HepG2 (cell line): ENCODE results near the gene AGER. TPM values are rescaled to one million over a fixed set of nuclear protein-coding genes. Genes with fewer than 3 reads are reported as not detected.

ENCODE experiments used
- ATF7-NPFF ChIP-seq: sonication (generic); formaldehyde crosslinking; IDR thresholded peaks from 2 replicates; pipeline ENCODE4 v1.8.1; 2023; ENCODE audit warnings: mild to moderate bottlenecking, low read depth, missing genetic modification reagents, moderate library complexity
- DNMT3B ChIP-seq: conservative IDR thresholded peaks from 2 replicates; pipeline ENCODE4 v1.6.1; 2016; ENCODE audit warnings: missing biosample characterization, control low read depth
- FOSL2 ChIP-seq: sonication (generic); formaldehyde crosslinking; IDR thresholded peaks from 2 replicates; pipeline ENCODE4 v1.4.0; 2020; ENCODE audit warnings: missing genetic modification reagents
- GATAD1 ChIP-seq: IDR thresholded peaks from 2 replicates; pipeline ENCODE4 v1.6.1; 2016; ENCODE audit warnings: missing genetic modification reagents, missing compliant biosample characterization
- HOXA3 ChIP-seq: sonication (generic); formaldehyde crosslinking; IDR thresholded peaks from 2 replicates; pipeline ENCODE4 v1.5.0; 2020; ENCODE audit warnings: missing genetic modification reagents
- MBNL3 ChIP-seq: fragments of 250-450 bp; sonication (Bioruptor Pico); conservative IDR thresholded peaks from 2 replicates; pipeline ENCODE4 v1.8.0; 2022; ENCODE audit warnings: mild to moderate bottlenecking, inconsistent platforms
- NPAS2 ChIP-seq: sonication (generic); formaldehyde crosslinking; IDR thresholded peaks from 2 replicates; pipeline ENCODE4 v1.8.0; 2022; ENCODE audit warnings: mild to moderate bottlenecking, missing genetic modification reagents, borderline replicate concordance
- NR3C1 ChIP-seq: sonication (generic); formaldehyde crosslinking; IDR thresholded peaks from 2 replicates; pipeline ENCODE4 v1.4.0; 2020; ENCODE audit warnings: missing genetic modification reagents
- SMYD3 ChIP-seq: sonication (generic); formaldehyde crosslinking; IDR thresholded peaks from 2 replicates; pipeline ENCODE4 v1.8.1; 2023; ENCODE audit warnings: mild to moderate bottlenecking, missing genetic modification reagents
- TCF7L2 ChIP-seq: IDR thresholded peaks from 2 replicates; pipeline ENCODE4 v1.6.1; 2011; ENCODE audit warnings: mild to moderate bottlenecking, low read depth, low read length, moderate library complexity
- ZBTB21 ChIP-seq: sonication (generic); formaldehyde crosslinking; IDR thresholded peaks from 2 replicates; pipeline ENCODE4 v1.4.0; 2020; ENCODE audit warnings: missing genetic modification reagents
- ZBTB8A ChIP-seq: sonication (generic); formaldehyde crosslinking; IDR thresholded peaks from 2 replicates; pipeline ENCODE4 v1.4.0; 2020; ENCODE audit warnings: mild to moderate bottlenecking, low read depth, missing genetic modification reagents, borderline replicate concordance
- ZMYM3 ChIP-seq: sonication (generic); formaldehyde crosslinking; IDR thresholded peaks from 2 replicates; pipeline ENCODE4 v1.5.1; 2020; ENCODE audit warnings: mild to moderate bottlenecking, missing genetic modification reagents
- ZNF260 ChIP-seq: sonication (generic); formaldehyde crosslinking; IDR thresholded peaks from 2 replicates; pipeline ENCODE4 v1.4.0; 2020; ENCODE audit warnings: missing genetic modification reagents, low read depth, mild to moderate bottlenecking, borderline replicate concordance
- ZNF335 ChIP-seq: sonication (generic); formaldehyde crosslinking; IDR thresholded peaks from 2 replicates; pipeline ENCODE4 v1.4.0; 2020; ENCODE audit warnings: missing genetic modification reagents
- ZNF354B ChIP-seq: sonication (generic); formaldehyde crosslinking; IDR thresholded peaks from 2 replicates; pipeline ENCODE4 v1.8.0; 2022; ENCODE audit warnings: mild to moderate bottlenecking, missing genetic modification reagents
- ZNF720 ChIP-seq: sonication (generic); formaldehyde crosslinking; IDR thresholded peaks from 2 replicates; pipeline ENCODE4 v1.4.0; 2020; ENCODE audit warnings: missing genetic modification reagents
- polyA plus RNA-seq, 8 experiments: library from polyadenylated mRNA; depleted of rRNA in 3 of 8; stranded (reverse) in 7 of 8; unstranded in 1 of 8; fragments of >200 nt; fragmentation: Illumina TruSeq in 4 of 8; extraction: Trizol in 4 of 8; gene quantifications; 2 replicates each; pipeline versions ENCODE4 v1.2.1 to v1.2.3, GENCODE V29; 2011 to 2016; ENCODE audit warnings: low read depth in 4 of 8, missing spikeins in 1 of 8, mixed read lengths in 1 of 8; ENCODE audit not compliant: insufficient read depth in 1 of 8
- total RNA-seq, 5 experiments: library from RNA; depleted of rRNA; stranded (reverse); fragments of >200 nt; fragmentation: Illumina TruSeq; extraction: Trizol; gene quantifications; 2 replicates each; pipeline ENCODE4 v1.2.3, GENCODE V29; 2016; ENCODE audit warnings: low read depth in 1 of 5
- TF ChIP-seq, protein P1 (sequence below): sonication (generic); formaldehyde crosslinking; IDR thresholded peaks from 2 replicates; pipeline ENCODE4 v1.8.0; 2022; ENCODE audit warnings: missing genetic modification reagents, mild to moderate bottlenecking, moderate library complexity, borderline replicate concordance
- TF ChIP-seq, protein P2 (sequence below): sonication (generic); formaldehyde crosslinking; IDR thresholded peaks from 2 replicates; pipeline ENCODE4 v1.5.0; 2020; ENCODE audit warnings: mild to moderate bottlenecking, missing genetic modification reagents, borderline replicate concordance
- TF ChIP-seq, protein P3 (sequence below): sonication (generic); formaldehyde crosslinking; IDR thresholded peaks from 2 replicates; pipeline ENCODE4 v1.8.1; 2023; ENCODE audit warnings: missing genetic modification reagents, inconsistent platforms, borderline replicate concordance
- TF ChIP-seq, protein P4 (sequence below): sonication (generic); formaldehyde crosslinking; IDR thresholded peaks from 2 replicates; pipeline ENCODE4 v1.8.0; 2022; ENCODE audit warnings: missing genetic modification reagents, low read depth, mild to moderate bottlenecking, borderline replicate concordance

The AGER gene
- total and polyA plus RNA-seq, 2 of the 13 experiments (the other 11 are each of a cell fraction or from before 2014, with no cell fraction given): 1.9 to 5.1 TPM

DNA sequence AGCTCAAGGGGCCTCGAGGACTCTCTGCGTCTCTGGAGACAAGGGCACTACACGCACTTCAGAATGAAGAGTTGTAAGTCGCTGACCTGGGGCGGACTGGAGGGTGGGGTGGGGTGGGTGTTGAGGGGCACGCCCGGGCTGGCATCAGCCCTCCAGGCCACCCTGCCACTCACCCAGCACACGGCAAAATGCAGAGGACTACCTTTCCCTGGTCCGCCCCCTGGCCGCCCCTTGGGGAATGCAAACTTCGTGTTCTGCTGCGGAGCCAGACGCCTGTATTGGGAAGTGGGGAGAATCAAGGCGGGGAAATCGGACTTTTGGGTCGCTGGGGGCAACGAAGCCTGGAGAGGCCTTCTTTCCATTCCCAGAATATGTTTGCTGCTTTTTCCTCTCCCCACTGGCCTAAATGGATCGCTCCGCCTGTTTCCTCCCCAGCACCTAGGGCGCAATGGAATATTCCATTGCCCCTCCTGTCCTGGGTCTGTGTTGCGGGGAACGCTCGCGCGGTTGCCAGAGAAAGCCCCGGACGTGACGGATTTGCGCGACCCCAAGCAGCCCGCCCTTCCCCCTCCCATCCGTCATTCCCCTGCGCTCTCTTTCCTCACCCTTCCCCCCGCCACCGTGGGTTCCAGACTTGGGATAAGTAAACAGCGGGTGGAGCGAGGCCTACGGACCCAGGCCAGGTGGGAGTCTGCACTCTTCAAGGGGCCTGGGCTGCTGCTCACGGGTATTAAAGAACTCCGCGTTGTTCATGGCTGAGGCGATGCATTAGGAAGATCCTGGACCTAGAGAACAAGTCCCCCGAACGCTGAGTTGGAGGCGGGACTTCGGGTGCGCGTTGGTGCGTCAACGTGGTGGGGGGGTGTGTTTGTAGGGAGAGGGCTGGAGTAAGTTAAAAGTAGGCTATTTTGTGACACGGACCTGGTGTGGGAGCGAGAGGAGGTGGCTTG is 30.2 kb downstream of the AGER start, which contains the start of gene PPT2 (continued):
- TF ChIP-seq ZNF354B (CRISPR knock-in tag): peak; percentile 87; the same call in 1 of the 2 replicates
- 0 out of 2 replicates have a peak, but pooled peaks have one; percentile 10 for TF ChIP-seq DNMT3B (CRISPR knock-in tag)
- no peak for TF ChIP-seq ZNF260 (CRISPR knock-in tag)
- TF ChIP-seq ZMYM3 (CRISPR knock-in tag): no peak; the same call in 1 of the 2 replicates
- peak; percentile 93; the same call in 1 of the 2 replicates for TF ChIP-seq ZBTB8A (CRISPR knock-in tag)
- peak; percentile 93 for TF ChIP-seq ZNF335
- TF ChIP-seq FOSL2 (CRISPR knock-in tag): no peak; the same call in 1 of the 2 replicates
- 0 out of 2 replicates have a peak, but pooled peaks have one; percentile 41 for TF ChIP-seq SMYD3
- no peak for TF ChIP-seq NR3C1 (CRISPR knock-in tag)
- no peak for TF ChIP-seq TCF7L2
- TF ChIP-seq ZNF720: 0 out of 2 replicates have a peak, but pooled peaks have one; percentile 7
- no peak for TF ChIP-seq MBNL3 (CRISPR knock-in tag)
- TF ChIP-seq, protein P1, sequence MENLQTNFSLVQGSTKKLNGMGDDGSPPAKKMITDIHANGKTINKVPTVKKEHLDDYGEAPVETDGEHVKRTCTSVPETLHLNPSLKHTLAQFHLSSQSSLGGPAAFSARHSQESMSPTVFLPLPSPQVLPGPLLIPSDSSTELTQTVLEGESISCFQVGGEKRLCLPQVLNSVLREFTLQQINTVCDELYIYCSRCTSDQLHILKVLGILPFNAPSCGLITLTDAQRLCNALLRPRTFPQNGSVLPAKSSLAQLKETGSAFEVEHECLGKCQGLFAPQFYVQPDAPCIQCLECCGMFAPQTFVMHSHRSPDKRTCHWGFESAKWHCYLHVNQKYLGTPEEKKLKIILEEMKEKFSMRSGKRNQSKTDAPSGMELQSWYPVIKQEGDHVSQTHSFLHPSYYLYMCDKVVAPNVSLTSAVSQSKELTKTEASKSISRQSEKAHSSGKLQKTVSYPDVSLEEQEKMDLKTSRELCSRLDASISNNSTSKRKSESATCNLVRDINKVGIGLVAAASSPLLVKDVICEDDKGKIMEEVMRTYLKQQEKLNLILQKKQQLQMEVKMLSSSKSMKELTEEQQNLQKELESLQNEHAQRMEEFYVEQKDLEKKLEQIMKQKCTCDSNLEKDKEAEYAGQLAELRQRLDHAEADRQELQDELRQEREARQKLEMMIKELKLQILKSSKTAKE: no peak
- TF ChIP-seq, protein P2, sequence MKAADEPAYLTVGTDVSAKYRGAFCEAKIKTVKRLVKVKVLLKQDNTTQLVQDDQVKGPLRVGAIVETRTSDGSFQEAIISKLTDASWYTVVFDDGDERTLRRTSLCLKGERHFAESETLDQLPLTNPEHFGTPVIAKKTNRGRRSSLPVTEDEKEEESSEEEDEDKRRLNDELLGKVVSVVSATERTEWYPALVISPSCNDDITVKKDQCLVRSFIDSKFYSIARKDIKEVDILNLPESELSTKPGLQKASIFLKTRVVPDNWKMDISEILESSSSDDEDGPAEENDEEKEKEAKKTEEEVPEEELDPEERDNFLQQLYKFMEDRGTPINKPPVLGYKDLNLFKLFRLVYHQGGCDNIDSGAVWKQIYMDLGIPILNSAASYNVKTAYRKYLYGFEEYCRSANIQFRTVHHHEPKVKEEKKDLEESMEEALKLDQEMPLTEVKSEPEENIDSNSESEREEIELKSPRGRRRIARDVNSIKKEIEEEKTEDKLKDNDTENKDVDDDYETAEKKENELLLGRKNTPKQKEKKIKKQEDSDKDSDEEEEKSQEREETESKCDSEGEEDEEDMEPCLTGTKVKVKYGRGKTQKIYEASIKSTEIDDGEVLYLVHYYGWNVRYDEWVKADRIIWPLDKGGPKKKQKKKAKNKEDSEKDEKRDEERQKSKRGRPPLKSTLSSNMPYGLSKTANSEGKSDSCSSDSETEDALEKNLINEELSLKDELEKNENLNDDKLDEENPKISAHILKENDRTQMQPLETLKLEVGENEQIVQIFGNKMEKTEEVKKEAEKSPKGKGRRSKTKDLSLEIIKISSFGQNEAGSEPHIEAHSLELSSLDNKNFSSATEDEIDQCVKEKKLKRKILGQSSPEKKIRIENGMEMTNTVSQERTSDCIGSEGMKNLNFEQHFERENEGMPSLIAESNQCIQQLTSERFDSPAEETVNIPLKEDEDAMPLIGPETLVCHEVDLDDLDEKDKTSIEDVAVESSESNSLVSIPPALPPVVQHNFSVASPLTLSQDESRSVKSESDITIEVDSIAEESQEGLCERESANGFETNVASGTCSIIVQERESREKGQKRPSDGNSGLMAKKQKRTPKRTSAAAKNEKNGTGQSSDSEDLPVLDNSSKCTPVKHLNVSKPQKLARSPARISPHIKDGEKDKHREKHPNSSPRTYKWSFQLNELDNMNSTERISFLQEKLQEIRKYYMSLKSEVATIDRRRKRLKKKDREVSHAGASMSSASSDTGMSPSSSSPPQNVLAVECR (CRISPR knock-in tag): peak; percentile 84
- TF ChIP-seq, protein P3, sequence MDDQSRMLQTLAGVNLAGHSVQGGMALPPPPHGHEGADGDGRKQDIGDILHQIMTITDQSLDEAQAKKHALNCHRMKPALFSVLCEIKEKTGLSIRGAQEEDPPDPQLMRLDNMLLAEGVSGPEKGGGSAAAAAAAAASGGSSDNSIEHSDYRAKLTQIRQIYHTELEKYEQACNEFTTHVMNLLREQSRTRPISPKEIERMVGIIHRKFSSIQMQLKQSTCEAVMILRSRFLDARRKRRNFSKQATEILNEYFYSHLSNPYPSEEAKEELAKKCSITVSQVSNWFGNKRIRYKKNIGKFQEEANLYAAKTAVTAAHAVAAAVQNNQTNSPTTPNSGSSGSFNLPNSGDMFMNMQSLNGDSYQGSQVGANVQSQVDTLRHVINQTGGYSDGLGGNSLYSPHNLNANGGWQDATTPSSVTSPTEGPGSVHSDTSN (CRISPR knock-in tag): no peak
- no peak; the same call in 1 of the 2 replicates for TF ChIP-seq ATF7-NPFF (CRISPR knock-in tag)
- TF ChIP-seq NPAS2 (CRISPR knock-in tag): no peak
- TF ChIP-seq GATAD1 (CRISPR knock-in tag): peak; percentile 91
- peak; percentile 89 for TF ChIP-seq HOXA3
- peak; percentile 50; the same call in 1 of the 2 replicates for TF ChIP-seq ZBTB21
- TF ChIP-seq, protein P4, sequence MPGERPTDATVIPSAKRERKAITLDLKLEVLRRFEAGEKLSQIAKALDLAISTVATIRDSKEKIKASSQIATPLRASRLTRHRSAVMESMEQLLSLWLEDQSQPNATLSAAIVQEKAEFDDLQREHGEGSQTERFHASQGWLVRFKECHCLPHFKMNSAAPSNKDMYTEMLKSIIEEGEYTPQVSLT (CRISPR knock-in tag): no peak
